NCI-H2107 treated with DMSO at 0.1 percent for 48 hours (cell line): ENCODE measurements around the gene HERC5.
"Not testable (repeated sequence)": the region's sequence is repeated elsewhere in the genome, so short reads cannot be mapped to it uniquely, and the experiment has no call there.

ENCODE experiments used
- DNase-seq: peaks from one replicate; lab custom pipeline; 2025; ENCODE audit not compliant: unreplicated experiment; lab: John Stamatoyannopoulos, UW

The HERC5 gene

GRCh38 chr4:88456670-88457306 is at the start of gene HERC5:
HERC5 (plus strand) TSS chr4:88457119; CDS start chr4:88457270, 151 bp downstream.
- DNase-seq = no peak

GRCh38 chr4:88409206-88409605 is 47.7 kb upstream of the HERC5 start:
- no peak for DNase-seq

GRCh38 chr4:88409789-88410188 is 47.1 kb upstream of the HERC5 start:
- DNase-seq = no peak

- no peak for DNase-seq
Observed at GRCh38 chr4:88411491-88412096, 45.3 kb upstream of the HERC5 start.

GRCh38 chr4:88413801-88414200 is 43.1 kb upstream of the HERC5 start:
- DNase-seq = no peak

- DNase-seq = no peak
Observed at GRCh38 chr4:88414755-88415154, 42.2 kb upstream of the HERC5 start.

GRCh38 chr4:88415982-88416381 is 40.9 kb upstream of the HERC5 start:
- no peak for DNase-seq

- DNase-seq = no peak
Observed at GRCh38 chr4:88418411-88418810, 38.5 kb upstream of the HERC5 start.

GRCh38 chr4:88419874-88420273 is 37.0 kb upstream of the HERC5 start:
- DNase-seq = no peak

- DNase-seq = no peak
Observed at GRCh38 chr4:88420844-88421243, 36.1 kb upstream of the HERC5 start.

GRCh38 chr4:88422403-88422802 is 34.5 kb upstream of the HERC5 start:
- no peak for DNase-seq

- DNase-seq = no peak
Observed at GRCh38 chr4:88429401-88429800, 27.5 kb upstream of the HERC5 start.

- DNase-seq = no peak
Observed at GRCh38 chr4:88435987-88436693, 20.8 kb upstream of the HERC5 start.

GRCh38 chr4:88437873-88438272 is 19.0 kb upstream of the HERC5 start:
- not testable (repeated sequence) for DNase-seq

- no peak for DNase-seq
Observed at GRCh38 chr4:88439161-88439760, 17.7 kb upstream of the HERC5 start.

GRCh38 chr4:88440146-88440545 is 16.8 kb upstream of the HERC5 start:
- DNase-seq = no peak

- no peak for DNase-seq
Observed at GRCh38 chr4:88441696-88442095, 15.2 kb upstream of the HERC5 start.

GRCh38 chr4:88442689-88443191 is 14.2 kb upstream of the HERC5 start:
- no peak for DNase-seq

- no peak for DNase-seq
Observed at GRCh38 chr4:88443486-88443885, 13.4 kb upstream of the HERC5 start.

GRCh38 chr4:88445252-88445651 is 11.7 kb upstream of the HERC5 start:
- DNase-seq = no peak

GRCh38 chr4:88446124-88446523 is 10.8 kb upstream of the HERC5 start:
- no peak for DNase-seq
